ENCODE results near the gene LKAAEAR1.

- no peak for TF ChIP-seq CTCF (IDR thresholded peaks at IDR 0.05; ENCODE audit: low read depth, low read length)
- TF ChIP-seq POLR2A (IDR thresholded peaks at IDR 0.05; ENCODE audit: extremely low read depth, insufficient read length), result no peak
- no peak for TF ChIP-seq MAX (IDR thresholded peaks at IDR 0.05; ENCODE audit: low read depth, low read length)
Observed at GRCh38 chr20:64070244-64070993, 13.8 kb downstream of the LKAAEAR1 start.
